Loucy (cell line): Measurements from ENCODE around the gene ADAMTS8.

ENCODE experiments used
- H2AFZ ChIP-seq: fragments of 200-600 bp; sonication (generic); 2 replicates; pipeline ENCODE4 v1.6.0; 2016; ENCODE audit warnings: antibody characterized with exemption, mild to moderate bottlenecking, low read length, moderate library complexity
- H3F3A ChIP-seq: fragments of 200-600 bp; 2 replicates; pipeline ENCODE4 v1.6.0; 2016; ENCODE audit warnings: antibody characterized with exemption, low read depth, mild to moderate bottlenecking
- H3K27me3 ChIP-seq: fragments of 200-600 bp; sonication (generic); 2 replicates; pipeline ENCODE4 v1.6.1; 2014; ENCODE audit warnings: low read length, mild to moderate bottlenecking; ENCODE audit not compliant: insufficient read depth, poor library complexity, severe bottlenecking
- H3K36me3 ChIP-seq: fragments of 200-600 bp; sonication (generic); 2 replicates; pipeline ENCODE4 v1.6.1; 2016; ENCODE audit warnings: low read length; ENCODE audit not compliant: insufficient read depth
- H3K4me1 ChIP-seq: fragments of 200-600 bp; sonication (generic); 2 replicates; pipeline ENCODE4 v1.5.1; 2014; ENCODE audit warnings: low read length, mild to moderate bottlenecking; ENCODE audit not compliant: insufficient read depth, poor library complexity, severe bottlenecking
- H3K4me2 ChIP-seq: fragments of 200-600 bp; sonication (generic); 2 replicates; pipeline ENCODE4 v1.6.0; 2014; ENCODE audit warnings: antibody characterized with exemption, low read length, low read depth, mild to moderate bottlenecking; ENCODE audit not compliant: poor library complexity, severe bottlenecking
- H3K4me3 ChIP-seq: fragments of 200-600 bp; sonication (generic); 2 replicates; pipeline ENCODE4 v1.5.1; 2014; ENCODE audit warnings: low read length, mild to moderate bottlenecking, mixed read lengths; ENCODE audit not compliant: poor library complexity, severe bottlenecking
- H3K79me2 ChIP-seq: fragments of 200-600 bp; sonication (generic); 2 replicates; pipeline ENCODE4 v1.6.1; 2014; ENCODE audit warnings: low read length; ENCODE audit not compliant: insufficient read depth
- H3K9ac ChIP-seq: fragments of 200-600 bp; sonication (generic); 2 replicates; pipeline ENCODE4 v1.6.0; 2014; ENCODE audit warnings: mild to moderate bottlenecking, low read depth, low read length, moderate library complexity; ENCODE audit not compliant: poor library complexity, severe bottlenecking
- H3K9me2 ChIP-seq: fragments of 200-600 bp; sonication (generic); replicated peaks from 2 replicates; pipeline ENCODE4 v1.6.1; 2016; ENCODE audit warnings: low read depth, low read length, mixed read lengths
- H3K9me3 ChIP-seq: fragments of 200-600 bp; sonication (generic); 2 replicates; pipeline ENCODE4 v1.6.1; 2014; ENCODE audit warnings: mild to moderate bottlenecking, antibody characterized with exemption, low read length, low read depth; ENCODE audit not compliant: insufficient read depth
- H4K20me1 ChIP-seq: fragments of 200-600 bp; sonication (generic); 2 replicates; pipeline ENCODE4 v1.6.0; 2014; ENCODE audit warnings: antibody characterized with exemption, low read length, mild to moderate bottlenecking; ENCODE audit not compliant: insufficient read depth, poor library complexity, severe bottlenecking
- CTCF ChIP-seq: fragments of 200-600 bp; sonication (generic); conservative IDR thresholded peaks from 2 replicates; pipeline ENCODE4 v1.5.1; 2014; ENCODE audit warnings: mild to moderate bottlenecking, antibody characterized with exemption, low read length
- EZH2phosphoT487 ChIP-seq: fragments of 200-600 bp; IDR thresholded peaks from 2 replicates; pipeline ENCODE4 v1.6.1; 2018; ENCODE audit warnings: antibody characterized with exemption, mild to moderate bottlenecking, moderate library complexity, borderline replicate concordance

Gene ADAMTS8

DNA sequence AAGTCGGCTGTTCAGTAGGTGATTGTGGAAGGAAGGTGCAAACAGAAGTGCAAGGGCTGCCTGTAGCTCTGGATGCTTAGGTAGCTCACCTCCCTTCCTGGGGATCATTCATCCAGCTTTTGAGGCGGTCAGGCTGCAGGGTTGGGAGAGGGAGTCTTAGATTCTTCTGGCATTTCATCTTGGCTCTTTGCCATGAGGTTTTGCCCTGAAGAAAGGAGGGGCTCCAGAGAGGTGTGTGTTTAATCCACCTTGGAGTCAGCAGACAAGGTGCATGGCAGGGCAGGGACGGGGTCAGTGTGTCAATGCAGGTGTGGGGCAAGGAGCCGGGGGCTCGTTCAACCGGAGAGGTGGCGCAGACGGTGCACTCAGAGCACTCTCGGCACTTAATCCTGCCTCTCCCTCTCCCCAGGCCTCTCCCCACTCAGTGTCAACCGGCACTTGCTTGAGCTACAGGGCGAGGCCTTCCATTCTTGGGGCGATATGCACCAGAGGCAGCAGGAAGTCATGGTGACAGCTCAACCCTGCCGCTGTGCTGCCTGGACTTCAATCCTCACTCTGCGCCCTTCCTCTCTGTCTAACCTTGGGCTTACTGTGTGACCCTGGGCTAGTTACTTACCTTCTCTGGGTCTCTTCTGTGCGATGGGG lies 27.2 kb upstream of the ADAMTS8 start:
- Histone ChIP-seq H3K36me3 (no peaks in the 10 kb centered on the region), H3F3A (no peaks in the 10 kb centered on the region), H3K4me3 (no peak overlapping the region), H3K4me1 (no peaks in the 10 kb centered on the region), H2AFZ (no peak overlapping the region), H3K9me2 (no peaks in the 10 kb centered on the region), H3K4me2 (no peak overlapping the region), H3K9me3 (no peaks in the 10 kb centered on the region), H3K27me3 (no peaks in the 10 kb centered on the region), H4K20me1 (no peaks in the 10 kb centered on the region), H3K79me2 (no peaks in the 10 kb centered on the region), H3K9ac (no peak overlapping the region)
- TF ChIP-seq EZH2phosphoT487 (no peak), CTCF (no peak)

DNA sequence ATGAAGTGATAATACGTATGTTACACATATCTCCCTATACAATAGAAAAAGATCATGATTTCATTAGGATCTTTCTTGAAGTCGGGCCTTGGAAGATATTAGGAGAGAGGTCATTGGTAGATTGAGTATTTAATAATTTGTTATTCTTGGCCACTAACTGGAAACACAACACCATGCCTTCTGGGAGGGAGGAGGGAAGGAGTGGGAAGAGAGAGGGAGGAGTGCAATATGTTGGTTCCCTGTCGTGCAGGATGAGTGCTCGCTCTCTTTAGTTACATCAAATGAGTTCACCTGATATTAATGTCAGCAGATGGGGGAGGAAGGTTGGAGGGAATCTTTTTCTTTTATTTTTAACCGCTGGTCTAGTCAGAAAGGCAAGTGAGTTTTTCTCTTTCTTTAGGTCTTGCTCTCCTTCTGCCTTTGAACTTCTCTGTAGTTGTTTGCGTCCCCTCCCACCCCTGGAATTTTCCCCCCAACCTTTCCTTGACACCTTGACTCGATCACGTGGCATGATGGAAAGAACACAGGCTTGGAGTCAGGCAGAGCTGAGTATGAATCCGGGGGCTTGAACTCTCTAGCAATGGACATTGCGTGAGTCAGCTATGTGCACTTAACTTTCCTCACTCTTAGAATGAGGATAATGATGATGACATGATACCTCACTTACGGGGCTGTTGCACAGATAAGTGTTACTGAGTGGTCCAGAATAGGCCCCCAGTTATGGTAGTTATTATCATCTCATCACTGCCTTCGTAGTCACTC lies 26.3 kb upstream of the ADAMTS8 start:
- H3K27me3 ChIP-seq: no peaks in the 10 kb centered on the region
- H3K36me3 ChIP-seq: no peaks in the 10 kb centered on the region
- no peak overlapping the region for H3K9ac ChIP-seq
- no peak overlapping the region for H2AFZ ChIP-seq
- H3K4me3 ChIP-seq: no peak overlapping the region
- H3F3A ChIP-seq: no peaks in the 10 kb centered on the region
- no peaks in the 10 kb centered on the region for H3K79me2 ChIP-seq
- H3K4me1 ChIP-seq: no peaks in the 10 kb centered on the region
- no peaks in the 10 kb centered on the region for H4K20me1 ChIP-seq
- H3K9me3 ChIP-seq: no peaks in the 10 kb centered on the region
- H3K4me2 ChIP-seq: no peak overlapping the region
- no peaks in the 10 kb centered on the region for H3K9me2 ChIP-seq
- no peak for TF ChIP-seq CTCF
- TF ChIP-seq EZH2phosphoT487: no peak

- Histone ChIP-seq H4K20me1 (no peaks in the 10 kb centered on the region), H3K27me3 (no peaks in the 10 kb centered on the region), H3K4me1 (no peaks in the 10 kb centered on the region), H3K9ac (no peak overlapping the region), H3K36me3 (no peaks in the 10 kb centered on the region), H3K9me2 (no peaks in the 10 kb centered on the region), H3K4me3 (no peak overlapping the region), H3K9me3 (no peaks in the 10 kb centered on the region), H2AFZ (no peak overlapping the region), H3K4me2 (no peak overlapping the region), H3F3A (no peaks in the 10 kb centered on the region), H3K79me2 (no peaks in the 10 kb centered on the region)
- TF ChIP-seq CTCF: no peak
These were observed 24.5 kb upstream of the ADAMTS8 start for GRCh38 chr11:130452940-130453339.
